ENCODE results near the gene EML5.

GRCh38 chr14:88616697-88617096 is 176.1 kb downstream of the EML5 start:
- TF ChIP-seq CTCF (conservative IDR thresholded peaks at IDR 0.05; ENCODE audit: low read depth, low read length): no peak
- no peak for TF ChIP-seq EZH2 (IDR thresholded peaks at IDR 0.05; ENCODE audit: low read length, unreplicated experiment)
